Neural progenitor cell (in vitro differentiated cells): ENCODE data around the gene GPN3.

Experiments
- EZH2 ChIP-seq: fragments of 200-600 bp; sonication (generic); IDR thresholded peaks from 2 replicates; pipeline ENCODE4 v1.6.1; 2017; ENCODE audit warnings: antibody characterized with exemption, mild to moderate bottlenecking, moderate library complexity
- EZH2phosphoT487 ChIP-seq: fragments of 200-600 bp; sonication (generic); IDR thresholded peaks from 2 replicates; pipeline ENCODE4 v1.6.1; 2017; ENCODE audit warnings: antibody characterized with exemption
- TF ChIP-seq, protein P1 (sequence below): fragments of 200-600 bp; sonication (generic); IDR thresholded peaks from 2 replicates; pipeline ENCODE4 v1.5.1; 2017; ENCODE audit warnings: antibody characterized with exemption, mild to moderate bottlenecking

DNA sequence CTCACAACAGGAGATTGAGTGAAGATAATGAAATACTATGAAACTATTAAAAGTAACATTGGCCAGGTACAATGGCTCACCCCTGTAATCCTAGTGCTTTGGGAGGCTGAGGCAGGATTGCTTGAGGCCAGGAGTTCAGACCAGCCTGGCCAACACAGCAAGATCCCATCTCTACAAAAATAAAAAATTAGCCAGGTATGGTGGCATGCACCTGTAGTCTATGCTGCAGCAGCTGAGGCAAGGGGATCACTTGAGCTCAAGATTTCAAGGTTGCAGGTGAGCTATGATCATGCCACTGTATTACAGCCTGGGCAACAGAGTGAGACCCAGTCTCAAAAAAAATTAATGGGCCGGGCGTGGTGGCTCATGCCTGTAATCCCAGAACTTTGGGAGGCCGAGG, 48.9 kb upstream of the GPN3 start:
- TF ChIP-seq, protein P1, sequence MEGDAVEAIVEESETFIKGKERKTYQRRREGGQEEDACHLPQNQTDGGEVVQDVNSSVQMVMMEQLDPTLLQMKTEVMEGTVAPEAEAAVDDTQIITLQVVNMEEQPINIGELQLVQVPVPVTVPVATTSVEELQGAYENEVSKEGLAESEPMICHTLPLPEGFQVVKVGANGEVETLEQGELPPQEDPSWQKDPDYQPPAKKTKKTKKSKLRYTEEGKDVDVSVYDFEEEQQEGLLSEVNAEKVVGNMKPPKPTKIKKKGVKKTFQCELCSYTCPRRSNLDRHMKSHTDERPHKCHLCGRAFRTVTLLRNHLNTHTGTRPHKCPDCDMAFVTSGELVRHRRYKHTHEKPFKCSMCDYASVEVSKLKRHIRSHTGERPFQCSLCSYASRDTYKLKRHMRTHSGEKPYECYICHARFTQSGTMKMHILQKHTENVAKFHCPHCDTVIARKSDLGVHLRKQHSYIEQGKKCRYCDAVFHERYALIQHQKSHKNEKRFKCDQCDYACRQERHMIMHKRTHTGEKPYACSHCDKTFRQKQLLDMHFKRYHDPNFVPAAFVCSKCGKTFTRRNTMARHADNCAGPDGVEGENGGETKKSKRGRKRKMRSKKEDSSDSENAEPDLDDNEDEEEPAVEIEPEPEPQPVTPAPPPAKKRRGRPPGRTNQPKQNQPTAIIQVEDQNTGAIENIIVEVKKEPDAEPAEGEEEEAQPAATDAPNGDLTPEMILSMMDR = no peak
- no peak for TF ChIP-seq EZH2phosphoT487
- TF ChIP-seq EZH2 = no peak
